Gastrocnemius medialis (tissue), 4 donors: Measurements from ENCODE around the gene EIF2D. TPM values are rescaled to one million over a fixed set of nuclear protein-coding genes. Genes with fewer than 3 reads are reported as not detected.

ENCODE experiments used
- ATAC-seq, 2 donors: fragments of 150-250 bp; one replicate each; pipeline ENCODE4 v1.9.1; 2016
- DNase-seq, 2 donors: peaks; one replicate each; pipeline ENCODE4 v3.0.0-alpha.2; 2019
- H3K27ac ChIP-seq, 4 donors: fragments of 200-600 bp; sonication (generic); 1 replicate in 1 of 4; 2 replicates in 3 of 4; pipeline ENCODE4 v1.5.1; 2016 to 2018; ENCODE audit warnings: mild to moderate bottlenecking in 2 of 4, moderate library complexity in 1 of 4
- H3K27me3 ChIP-seq, 3 donors: fragments of 200-600 bp; sonication (generic) in 2 of 3; 1 replicate in 1 of 3; 2 replicates in 2 of 3; pipeline versions ENCODE4 v1.5.1 to v1.6.0; 2016 to 2019; ENCODE audit warnings: mild to moderate bottlenecking in 1 of 3, moderate library complexity in 1 of 3
- H3K36me3 ChIP-seq, 2 donors: fragments of 200-600 bp; sonication (generic) in 1 of 2; one replicate each; pipeline ENCODE4 v1.5.1; 2017 to 2018
- H3K4me1 ChIP-seq, 2 donors: fragments of 200-600 bp; sonication (generic) in 1 of 2; one replicate each; pipeline ENCODE4 v1.5.1; 2016 to 2017; ENCODE audit warnings: mild to moderate bottlenecking in 2 of 2
- H3K4me3 ChIP-seq, 4 donors: fragments of 200-600 bp; sonication (generic) in 3 of 4; 1 replicate in 1 of 4; 2 replicates in 3 of 4; pipeline ENCODE4 v1.5.1; 2016 to 2019; ENCODE audit warnings: mild to moderate bottlenecking in 2 of 4
- H3K9me3 ChIP-seq, 3 donors: fragments of 200-600 bp; sonication (generic) in 2 of 3; 1 replicate in 1 of 3; 2 replicates in 2 of 3; pipeline ENCODE4 v1.5.1; 2016 to 2019
- CTCF ChIP-seq, 5 experiments: fragments of 450-650 bp in 3 of 5; fragments of 200-600 bp in 2 of 5; sonication (generic) in 2 of 5; IDR thresholded peaks in 4 of 5; conservative IDR thresholded peaks in 1 of 5; 1 replicate in 4 of 5; 2 replicates in 1 of 5; pipeline ENCODE4 v1.5.1; 2016 to 2019; ENCODE audit warnings: antibody characterized with exemption in 5 of 5, mild to moderate bottlenecking in 3 of 5, moderate library complexity in 3 of 5
- POLR2A ChIP-seq, 2 donors: fragments of 450-650 bp; IDR thresholded peaks; one replicate each; pipeline ENCODE4 v1.6.1; 2017; ENCODE audit warnings: antibody characterized with exemption in 2 of 2, mild to moderate bottlenecking in 2 of 2, moderate library complexity in 2 of 2
- in situ Hi-C, 4 donors: fragments of 200-750 bp; cut with MboI; loops; one replicate each; pipeline versions ENCODE4 v1.15.0 to v1.8.0; 2017; ENCODE audit warnings: low sequenced_read_pairs in 4 of 4
- intact Hi-C: fragments of 100-400 bp; cut with DNase I; formaldehyde crosslinking; loops from one replicate; pipeline ENCODE4 v1.15.1; 2023; ENCODE audit warnings: low total_unique reads
- total RNA-seq, 4 donors: library from RNA; depleted of rRNA; stranded (reverse); fragments of >200 nt; gene quantifications; one replicate each; pipeline versions ENCODE4 v1.1.0 to v1.2.3, GENCODE V29; 2016

Gene EIF2D
- total RNA-seq, 4 donors from 2014 or later: 23.7 to 61.2 (median 38.6) TPM

GRCh38 chr1:206609229-206609991 lies 2.9 kb downstream of the EIF2D start:
- in situ Hi-C loops (no loop called here), intact Hi-C loops (no loop called here)

GRCh38 chr1:206608108-206608698 lies 4.1 kb downstream of the EIF2D start:
- Histone ChIP-seq H3K4me3 (no peak overlapping the region), H3K27ac (no peak overlapping the region), H3K9me3 (no peaks in the 10 kb centered on the region), H3K36me3 (peaks cover 0 to 61% of the 10 kb centered on the region in 2 donors), H3K4me1 (peaks cover 6 to 7% of the 10 kb centered on the region in 2 donors), H3K27me3 (no peaks in the 10 kb centered on the region)
- DNase-seq: no peak
- TF ChIP-seq CTCF (IDR thresholded peaks at IDR 0.05 in 4 of 5, conservative IDR thresholded peaks at IDR 0.05 in 1 of 5) (peak; percentile 39 to 67 (median 52)), POLR2A (IDR thresholded peaks at IDR 0.05) (no peak)
- in situ Hi-C loops: no loop called here
- no peak for ATAC-seq
- intact Hi-C loops: no loop called here

More at GRCh38 chr1:206609229-206609991, 2.9 kb downstream of the EIF2D start:
- TF ChIP-seq POLR2A (IDR thresholded peaks at IDR 0.05): no peak
- no peak for TF ChIP-seq CTCF (IDR thresholded peaks at IDR 0.05 in 4 of 5, conservative IDR thresholded peaks at IDR 0.05 in 1 of 5)
- ATAC-seq (no peak), DNase-seq (no peak)
- Histone ChIP-seq H3K27ac (no peak overlapping the region), H3K27me3 (no peaks in the 10 kb centered on the region), H3K36me3 (peaks cover 0 to 49% of the 10 kb centered on the region in 2 donors), H3K4me1 (peaks cover 6 to 7% of the 10 kb centered on the region in 2 donors), H3K9me3 (no peaks in the 10 kb centered on the region), H3K4me3 (no peak overlapping the region)

GRCh38 chr1:206606867-206607266 lies 5.4 kb downstream of the EIF2D start:
- intact Hi-C loops (no loop called here), in situ Hi-C loops (no loop called here)
- Histone ChIP-seq H3K4me1 (peaks cover 6 to 7% of the 10 kb centered on the region in 2 donors), H3K4me3 (no peak overlapping the region), H3K9me3 (no peaks in the 10 kb centered on the region), H3K27ac (no peak overlapping the region), H3K27me3 (no peaks in the 10 kb centered on the region), H3K36me3 (peaks cover 0 to 74% of the 10 kb centered on the region in 2 donors)
- DNase-seq: no peak
- no peak for ATAC-seq
- TF ChIP-seq CTCF (IDR thresholded peaks at IDR 0.05 in 4 of 5, conservative IDR thresholded peaks at IDR 0.05 in 1 of 5): no peak
- TF ChIP-seq POLR2A (IDR thresholded peaks at IDR 0.05): no peak

- TF ChIP-seq CTCF (IDR thresholded peaks at IDR 0.05 in 4 of 5, conservative IDR thresholded peaks at IDR 0.05 in 1 of 5) (no peak), POLR2A (IDR thresholded peaks at IDR 0.05) (no peak)
- Histone ChIP-seq H3K36me3 (peaks cover 0 to 94% of the 10 kb centered on the region in 2 donors), H3K4me3 (no peak overlapping the region), H3K27ac (no peak overlapping the region), H3K9me3 (no peaks in the 10 kb centered on the region), H3K27me3 (no peaks in the 10 kb centered on the region), H3K4me1 (no peaks in the 10 kb centered on the region)
- intact Hi-C loops: no loop called here
- DNase-seq (no peak), ATAC-seq (no peak)
- in situ Hi-C loops: no loop called here
These were observed 7.4 kb downstream of the EIF2D start for GRCh38 chr1:206604861-206605260.
